Vagina (tissue), 2 donors: ENCODE data around the gene GNPTG.

Experiments used
- CTCF ChIP-seq, 3 experiments: fragments of 450-650 bp in 2 of 3; fragments of 200-600 bp in 1 of 3; sonication (generic) in 1 of 3; IDR thresholded peaks; one replicate each; pipeline ENCODE4 v1.5.1; 2017 to 2019; ENCODE audit warnings: antibody characterized with exemption in 3 of 3, mild to moderate bottlenecking in 2 of 3, moderate library complexity in 2 of 3
- POLR2A ChIP-seq, 2 donors: fragments of 450-650 bp; IDR thresholded peaks; one replicate each; pipeline ENCODE4 v1.6.1; 2017; ENCODE audit warnings: antibody characterized with exemption in 2 of 2, mild to moderate bottlenecking in 2 of 2, moderate library complexity in 2 of 2
- POLR2AphosphoS5 ChIP-seq, 2 donors: sonication (generic); formaldehyde crosslinking; IDR thresholded peaks; one replicate each; pipeline ENCODE4 v1.9.0; 2017; ENCODE audit warnings: antibody characterized with exemption in 2 of 2, mild to moderate bottlenecking in 2 of 2, low read depth in 1 of 2; ENCODE audit not compliant: insufficient read depth in 1 of 2

GRCh38 chr16:1356061-1356900, 4.5 kb downstream of the GNPTG start:
- TF ChIP-seq CTCF (IDR thresholded peaks at IDR 0.05) (no peak), POLR2AphosphoS5 (IDR thresholded peaks at IDR 0.05; ENCODE audit: insufficient read depth in 1 of 2, low read depth in 1 of 2) (no peak), POLR2A (IDR thresholded peaks at IDR 0.05) (no peak)
